HG02642 (cell line): ENCODE results near the gene ANGPTL7.
"Not testable (repeated sequence)": the region's sequence is repeated elsewhere in the genome, so short reads cannot be mapped to it uniquely, and the experiment has no call there.

Experiments used
- ATAC-seq: cut with Tn5 transposase; IDR thresholded peaks from one replicate; pipeline ENCODE4 v1.9.1; 2021; ENCODE audit warnings: mild to moderate bottlenecking; ENCODE audit not compliant: unreplicated experiment, poor library complexity

Gene ANGPTL7

GRCh38 chr1:11188858-11189451 lies at the start of gene ANGPTL7:
Gene ANGPTL7, plus strand, starts transcription at chr1:11189355. Its CDS starts 225 bp downstream, at chr1:11189580.
- no peak for ATAC-seq

GRCh38 chr1:11142618-11143391 lies 46.4 kb upstream of the ANGPTL7 start:
- no peak for ATAC-seq

- no peak for ATAC-seq
Observed at GRCh38 chr1:11143401-11143800, 45.8 kb upstream of the ANGPTL7 start.

- no peak for ATAC-seq
Observed at GRCh38 chr1:11143907-11144306, 45.2 kb upstream of the ANGPTL7 start.

GRCh38 chr1:11144570-11145256 lies 44.4 kb upstream of the ANGPTL7 start:
- ATAC-seq, result no peak

GRCh38 chr1:11145741-11146140 lies 43.4 kb upstream of the ANGPTL7 start:
- no peak for ATAC-seq

- ATAC-seq, result no peak
Observed at GRCh38 chr1:11147197-11147770, 41.9 kb upstream of the ANGPTL7 start.

GRCh38 chr1:11150326-11150725 lies 38.8 kb upstream of the ANGPTL7 start:
- no peak for ATAC-seq

- ATAC-seq, result no peak
Observed at GRCh38 chr1:11151114-11151513, 38.0 kb upstream of the ANGPTL7 start.

GRCh38 chr1:11151826-11152612 lies 37.1 kb upstream of the ANGPTL7 start:
- ATAC-seq, result no peak

GRCh38 chr1:11152755-11153154 lies 36.4 kb upstream of the ANGPTL7 start:
- no peak for ATAC-seq

- no peak for ATAC-seq
Observed at GRCh38 chr1:11153184-11153583, 36.0 kb upstream of the ANGPTL7 start.

GRCh38 chr1:11156441-11156840 lies 32.7 kb upstream of the ANGPTL7 start:
- ATAC-seq, result no peak

- ATAC-seq, result no peak
Observed at GRCh38 chr1:11156963-11157362, 32.2 kb upstream of the ANGPTL7 start.

- no peak for ATAC-seq
Observed at GRCh38 chr1:11157394-11157793, 31.8 kb upstream of the ANGPTL7 start.

GRCh38 chr1:11157867-11158266 lies 31.3 kb upstream of the ANGPTL7 start:
- ATAC-seq, result no peak

- ATAC-seq, result no peak
Observed at GRCh38 chr1:11158291-11158690, 30.9 kb upstream of the ANGPTL7 start.

GRCh38 chr1:11158720-11159321 lies 30.3 kb upstream of the ANGPTL7 start:
- ATAC-seq, result no peak

GRCh38 chr1:11162752-11163151 lies 26.4 kb upstream of the ANGPTL7 start:
- not testable (repeated sequence) for ATAC-seq

- not testable (repeated sequence) for ATAC-seq
Observed at GRCh38 chr1:11166744-11167143, 22.4 kb upstream of the ANGPTL7 start.
